Esophagus muscularis mucosa (tissue), 4 donors: ENCODE results near the gene SCFD1. TPM values are rescaled to one million over a fixed set of nuclear protein-coding genes. Genes with fewer than 3 reads are reported as not detected.

Source experiments
- DNase-seq: peaks from one replicate; pipeline ENCODE4 v3.0.0-alpha.2; 2017; ENCODE audit errors: extremely low spot score
- H3K27ac ChIP-seq, 4 donors: fragments of 200-600 bp; sonication (generic); replicated peaks in 1 of 4; 1 replicate in 3 of 4; 2 replicates in 1 of 4; pipeline ENCODE4 v1.5.1; 2016 to 2019; ENCODE audit warnings: mild to moderate bottlenecking in 1 of 4
- H3K27me3 ChIP-seq, 4 donors: fragments of 200-600 bp; sonication (generic); one replicate each; pipeline versions ENCODE4 v1.5.1 to v1.6.0; 2016 to 2019
- H3K36me3 ChIP-seq, 4 donors: fragments of 200-600 bp; sonication (generic); one replicate each; pipeline ENCODE4 v1.5.1; 2016 to 2019
- H3K4me1 ChIP-seq, 4 donors: fragments of 200-600 bp; sonication (generic); one replicate each; pipeline ENCODE4 v1.5.1; 2016 to 2019
- H3K4me3 ChIP-seq, 4 donors: fragments of 200-600 bp; sonication (generic); 1 replicate in 2 of 4; 2 replicates in 2 of 4; pipeline ENCODE4 v1.5.1; 2016 to 2019; ENCODE audit warnings: mild to moderate bottlenecking in 4 of 4, moderate library complexity in 1 of 4
- H3K9me3 ChIP-seq, 4 donors: fragments of 200-600 bp; sonication (generic); 1 replicate in 3 of 4; 2 replicates in 1 of 4; pipeline ENCODE4 v1.5.1; 2016 to 2019
- EP300 ChIP-seq: sonication (generic); formaldehyde crosslinking; IDR thresholded peaks from one replicate; pipeline ENCODE4 v1.6.1; 2017; ENCODE audit warnings: antibody characterized with exemption
- POLR2A ChIP-seq: fragments of 450-650 bp; IDR thresholded peaks from one replicate; pipeline ENCODE4 v1.6.1; 2017; ENCODE audit warnings: antibody characterized with exemption, moderate library complexity, mild to moderate bottlenecking, low read depth
- POLR2AphosphoS5 ChIP-seq, 2 donors: sonication (generic); formaldehyde crosslinking; IDR thresholded peaks; one replicate each; pipeline ENCODE4 v1.6.1; 2017; ENCODE audit warnings: antibody characterized with exemption in 2 of 2
- WGBS: methylation state at CpG from one replicate; pipeline ENCODE4 v1.1.5; 2018; 5-methylcytosine and 5-hydroxymethylcytosine counted together
- intact Hi-C: fragments of 100-400 bp; cut with DNase I; formaldehyde crosslinking; loops from one replicate; pipeline ENCODE4 v1.15.1; 2023
- total RNA-seq, 4 donors: library from RNA; depleted of rRNA; stranded (reverse); fragments of >200 nt; gene quantifications; one replicate each; pipeline versions ENCODE4 v1.1.0 to v1.2.1, GENCODE V29; 2016
- TF ChIP-seq, protein P1 (sequence below), 3 experiments: fragments of 200-600 bp in 2 of 3; fragments of 450-650 bp in 1 of 3; sonication (generic) in 2 of 3; IDR thresholded peaks; one replicate each; pipeline ENCODE4 v1.5.1; 2017 to 2019; ENCODE audit warnings: antibody characterized with exemption in 3 of 3, mild to moderate bottlenecking in 2 of 3, moderate library complexity in 1 of 3

SCFD1 gene
- total RNA-seq, 4 donors from 2014 or later: 29.6 to 45.7 (median 33.0) TPM

DNA sequence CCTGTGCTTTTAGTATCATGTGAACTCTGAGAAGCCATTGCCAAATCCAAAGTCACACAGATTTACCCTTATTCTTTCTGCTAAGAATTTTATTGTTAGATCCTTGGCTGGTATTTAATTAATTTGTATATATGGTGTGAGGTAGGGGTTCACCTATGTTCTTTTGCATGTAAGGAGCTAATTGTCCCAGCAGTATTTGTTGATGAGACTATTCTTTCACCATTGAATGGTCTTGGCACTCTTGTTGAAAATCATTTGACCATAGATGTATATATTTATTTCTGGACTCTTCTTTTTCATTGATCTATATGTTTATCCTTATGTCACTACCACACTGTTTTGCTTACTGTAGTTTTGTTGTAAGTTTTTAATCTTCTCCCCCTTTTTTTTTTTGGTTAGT lies 36.9 kb upstream of the SCFD1 start:
- Histone ChIP-seq H3K4me3 (no peak overlapping the region), H3K9me3 (no peaks in the 10 kb centered on the region), H3K27ac (no peak overlapping the region), H3K36me3 (peaks cover 0 to 11% (median 5%) of the 10 kb centered on the region in 4 donors), H3K27me3 (no peaks in the 10 kb centered on the region), H3K4me1 (peaks cover 0 to 5% (median 0%) of the 10 kb centered on the region in 4 donors)
- no peak for DNase-seq
- intact Hi-C loops: no loop called here
- TF ChIP-seq EP300: no peak
- no peak for TF ChIP-seq POLR2AphosphoS5 (IDR thresholded peaks at IDR 0.05)
- no peak for TF ChIP-seq POLR2A

DNA sequence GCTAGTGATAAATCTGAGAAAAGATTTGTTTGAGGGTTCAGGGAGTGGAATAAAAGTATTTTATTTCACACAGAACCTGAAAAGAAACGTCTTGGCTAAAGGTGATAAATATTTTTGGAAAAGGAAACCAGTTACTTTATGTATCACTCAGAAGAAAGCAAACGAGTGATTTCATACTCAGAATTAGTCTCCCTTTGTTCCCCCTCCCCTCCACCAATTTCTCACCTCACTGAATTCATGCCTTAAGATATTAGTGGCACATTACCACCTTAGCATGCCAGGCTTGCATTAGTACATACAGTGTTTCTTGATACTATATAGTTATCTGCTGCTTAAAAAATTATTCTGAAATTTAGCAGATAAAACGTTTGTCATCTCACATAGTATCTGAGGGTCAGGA lies 35.0 kb upstream of the SCFD1 start:
- intact Hi-C loops: no loop called here
- no peak overlapping the region for H3K27ac ChIP-seq
- peaks cover 0 to 25% (median 11%) of the 10 kb centered on the region in 4 donors for H3K36me3 ChIP-seq
- no peaks in the 10 kb centered on the region for H3K9me3 ChIP-seq
- H3K4me3 ChIP-seq: no peak overlapping the region
- no peaks in the 10 kb centered on the region for H3K27me3 ChIP-seq
- 67% methylated on average over 3 of the region's 3 CpGs for WGBS
- H3K4me1 ChIP-seq: peaks cover 0 to 5% (median 0%) of the 10 kb centered on the region in 4 donors
- DNase-seq: no peak
- TF ChIP-seq POLR2A (no peak), POLR2AphosphoS5 (IDR thresholded peaks at IDR 0.05) (no peak), EP300 (no peak)
- TF ChIP-seq, protein P1, sequence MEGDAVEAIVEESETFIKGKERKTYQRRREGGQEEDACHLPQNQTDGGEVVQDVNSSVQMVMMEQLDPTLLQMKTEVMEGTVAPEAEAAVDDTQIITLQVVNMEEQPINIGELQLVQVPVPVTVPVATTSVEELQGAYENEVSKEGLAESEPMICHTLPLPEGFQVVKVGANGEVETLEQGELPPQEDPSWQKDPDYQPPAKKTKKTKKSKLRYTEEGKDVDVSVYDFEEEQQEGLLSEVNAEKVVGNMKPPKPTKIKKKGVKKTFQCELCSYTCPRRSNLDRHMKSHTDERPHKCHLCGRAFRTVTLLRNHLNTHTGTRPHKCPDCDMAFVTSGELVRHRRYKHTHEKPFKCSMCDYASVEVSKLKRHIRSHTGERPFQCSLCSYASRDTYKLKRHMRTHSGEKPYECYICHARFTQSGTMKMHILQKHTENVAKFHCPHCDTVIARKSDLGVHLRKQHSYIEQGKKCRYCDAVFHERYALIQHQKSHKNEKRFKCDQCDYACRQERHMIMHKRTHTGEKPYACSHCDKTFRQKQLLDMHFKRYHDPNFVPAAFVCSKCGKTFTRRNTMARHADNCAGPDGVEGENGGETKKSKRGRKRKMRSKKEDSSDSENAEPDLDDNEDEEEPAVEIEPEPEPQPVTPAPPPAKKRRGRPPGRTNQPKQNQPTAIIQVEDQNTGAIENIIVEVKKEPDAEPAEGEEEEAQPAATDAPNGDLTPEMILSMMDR (IDR thresholded peaks at IDR 0.05): no peak

DNA sequence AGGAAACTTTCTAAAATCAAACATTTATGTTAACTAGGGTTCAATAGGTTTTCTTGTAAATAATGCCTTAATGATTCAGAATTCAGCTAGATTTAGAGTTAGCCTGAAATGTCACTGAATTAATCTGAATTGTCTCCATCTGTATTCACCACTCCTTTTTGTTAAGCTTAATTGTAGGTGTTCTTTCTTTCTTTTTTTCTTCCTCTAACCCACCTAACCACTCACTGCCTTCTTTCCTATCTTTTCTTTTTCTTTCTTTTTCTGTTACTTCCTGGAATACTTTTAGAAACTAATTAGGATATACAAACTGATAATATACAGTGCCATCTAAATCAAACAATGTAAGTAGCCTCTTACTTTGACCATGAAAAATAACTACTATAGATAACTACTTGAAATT lies 33.2 kb upstream of the SCFD1 start:
- TF ChIP-seq POLR2AphosphoS5 (IDR thresholded peaks at IDR 0.05) (no peak), POLR2A (no peak), EP300 (no peak)
- TF ChIP-seq, protein P1 (IDR thresholded peaks at IDR 0.05): no peak
- intact Hi-C loops: no loop called here
- DNase-seq: no peak

DNA sequence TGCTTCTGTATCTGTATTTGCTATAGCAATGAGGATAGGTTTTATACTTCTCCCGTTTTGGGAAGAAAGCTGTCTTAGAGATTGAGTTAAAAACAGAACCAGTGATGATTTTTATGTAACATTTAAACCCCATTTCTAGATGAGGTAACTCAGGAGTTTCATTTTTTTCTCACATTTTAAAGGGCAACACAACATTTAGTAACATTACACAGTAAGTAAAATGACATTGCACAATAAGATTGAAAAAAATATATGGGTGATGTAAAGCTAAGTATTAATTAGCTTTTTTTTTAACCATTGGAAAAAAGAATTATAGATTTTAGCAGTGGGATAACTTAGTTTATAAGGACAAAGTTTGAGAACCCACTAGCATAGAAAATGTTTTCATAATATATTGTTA lies 25.2 kb upstream of the SCFD1 start:
- no peak for DNase-seq
- no peak overlapping the region for H3K27ac ChIP-seq
- TF ChIP-seq POLR2A: no peak
- TF ChIP-seq, protein P1 (IDR thresholded peaks at IDR 0.05): no peak
- TF ChIP-seq EP300: no peak
- TF ChIP-seq POLR2AphosphoS5 (IDR thresholded peaks at IDR 0.05): no peak
- no peak overlapping the region for H3K4me3 ChIP-seq
- H3K4me1 ChIP-seq: no peaks in the 10 kb centered on the region
- peaks cover 7 to 56% (median 34%) of the 10 kb centered on the region in 4 donors for H3K36me3 ChIP-seq
- 40% methylated on average over 1 of the region's 1 CpG for WGBS
- no peaks in the 10 kb centered on the region for H3K27me3 ChIP-seq
- H3K9me3 ChIP-seq: no peaks in the 10 kb centered on the region
- intact Hi-C loops: no loop called here

More for the DNA sequence above, 33.2 kb upstream of the SCFD1 start:
- H3K4me1 ChIP-seq: peaks cover 0 to 5% (median 0%) of the 10 kb centered on the region in 4 donors
- no peak overlapping the region for H3K4me3 ChIP-seq
- H3K27me3 ChIP-seq: no peaks in the 10 kb centered on the region
- no peak overlapping the region for H3K27ac ChIP-seq
- no peaks in the 10 kb centered on the region for H3K9me3 ChIP-seq
- peaks cover 0 to 40% (median 11%) of the 10 kb centered on the region in 4 donors for H3K36me3 ChIP-seq

DNA sequence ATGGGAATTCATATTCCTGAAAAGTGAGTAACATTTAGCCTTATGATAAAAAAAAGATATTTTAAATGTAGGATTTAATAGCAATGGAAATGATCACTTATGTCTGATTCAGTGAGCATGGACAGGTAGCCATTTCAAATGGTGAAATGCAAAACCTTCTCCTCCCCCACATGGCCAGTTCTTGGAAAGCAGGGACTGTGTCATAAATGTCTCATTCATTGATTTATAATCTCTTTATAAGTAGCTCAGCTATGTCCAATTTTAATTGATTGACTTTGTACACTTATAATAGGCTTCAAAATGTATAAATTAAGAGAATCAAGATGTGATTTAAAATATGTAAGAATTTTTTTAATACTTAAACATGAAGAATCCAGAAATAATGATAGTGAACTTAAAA lies 24.6 kb upstream of the SCFD1 start:
- Histone ChIP-seq H3K9me3 (no peaks in the 10 kb centered on the region), H3K4me3 (no peak overlapping the region), H3K27me3 (no peaks in the 10 kb centered on the region), H3K36me3 (peaks cover 12 to 57% (median 36%) of the 10 kb centered on the region in 4 donors), H3K27ac (no peak overlapping the region), H3K4me1 (no peaks in the 10 kb centered on the region)
- DNase-seq: no peak
- intact Hi-C loops: no loop called here
- no peak for TF ChIP-seq EP300
- no peak for TF ChIP-seq POLR2A
- no peak for TF ChIP-seq POLR2AphosphoS5 (IDR thresholded peaks at IDR 0.05)
- TF ChIP-seq, protein P1 (IDR thresholded peaks at IDR 0.05): no peak
